Mucosa of descending colon (tissue), 3 donors: ENCODE data around the gene HOMER2. TPM values are rescaled to one million over a fixed set of nuclear protein-coding genes. Genes with fewer than 3 reads are reported as not detected.
"Not testable (repeated sequence)": the region's sequence is repeated elsewhere in the genome, so short reads cannot be mapped to it uniquely, and the experiment has no call there.

ENCODE experiments used
- ATAC-seq: fragments of 200-7000 bp; cut with Tn5 transposase; one replicate; pipeline ENCODE4 v1.9.1; 2020; ENCODE audit warnings: mild to moderate bottlenecking, moderate library complexity
- DNase-seq, 3 donors: peaks; one replicate each; pipeline ENCODE4 v3.0.0-alpha.2; 2020
- H3K36me3 ChIP-seq: fragments of 200-600 bp; one replicate; pipeline ENCODE4 v1.8.0; 2021; ENCODE audit warnings: low read depth, mild to moderate bottlenecking
- H3K4me1 ChIP-seq: fragments of 200-600 bp; one replicate; pipeline ENCODE4 v1.8.0; 2021; ENCODE audit warnings: low read depth, mild to moderate bottlenecking
- H3K4me3 ChIP-seq: fragments of 200-600 bp; one replicate; pipeline ENCODE4 v1.8.0; 2021; ENCODE audit warnings: mild to moderate bottlenecking
- H3K9me3 ChIP-seq: fragments of 200-600 bp; one replicate; pipeline ENCODE4 v1.8.0; 2021; ENCODE audit warnings: mild to moderate bottlenecking
- CTCF ChIP-seq: fragments of 200-600 bp; IDR thresholded peaks from one replicate; pipeline ENCODE4 v1.8.0; 2022; ENCODE audit warnings: antibody characterized with exemption, mild to moderate bottlenecking
- intact Hi-C, 2 donors: fragments of 100-400 bp; cut with DNase I in 1 of 2; cut with micrococcal nuclease in 1 of 2; formaldehyde crosslinking; loops; one replicate each; pipeline versions ENCODE4 v1.11.0 to v1.11.1; 2022; cut with DNase I, micrococcal nuclease
- total RNA-seq, 3 donors: library from RNA; stranded (reverse); fragmentation: NEBNext Ultra II Directional in 2 of 3; extraction: Animal tissue kit (Norgen Biotek cat#: 25700) in 2 of 3; gene quantifications; one replicate each; pipeline versions ENCODE4 v1.2.1 to v1.2.4, GENCODE V29; 2021 to 2023
- donor health status: DM: no; HTN: no; CAD: no; lungs with moderate emphysema.
- donor health status: DM: no; HTN: no; CAD: no.
- donor health status: DM: no; HTN: yes; CAD: no.

The HOMER2 gene
- total RNA-seq, 3 donors from 2014 or later = 1.9 to 16.3 (median 2.1) TPM

GRCh38 chr15:82945326-82945725, 7.2 kb downstream of the HOMER2 start:
- DNase-seq = no peak
- H3K9me3 ChIP-seq = no peaks in the 10 kb centered on the region
- no peak overlapping the region for H3K4me3 ChIP-seq
- no peaks in the 10 kb centered on the region for H3K4me1 ChIP-seq
- no peaks in the 10 kb centered on the region for H3K36me3 ChIP-seq
- no peak for TF ChIP-seq CTCF
- intact Hi-C loops = no loop called here
- no peak for ATAC-seq

GRCh38 chr15:82944821-82945220, 7.7 kb downstream of the HOMER2 start:
- Histone ChIP-seq H3K36me3 (no peaks in the 10 kb centered on the region), H3K4me1 (no peaks in the 10 kb centered on the region), H3K4me3 (no peak overlapping the region), H3K9me3 (no peaks in the 10 kb centered on the region)
- no peak for TF ChIP-seq CTCF
- intact Hi-C loops = no loop called here
- ATAC-seq = no peak
- no peak for DNase-seq

GRCh38 chr15:82944056-82944455, 8.5 kb downstream of the HOMER2 start:
- no peaks in the 10 kb centered on the region for H3K36me3 ChIP-seq
- no peaks in the 10 kb centered on the region for H3K4me1 ChIP-seq
- no peaks in the 10 kb centered on the region for H3K9me3 ChIP-seq
- intact Hi-C loops = no loop called here
- no peak for ATAC-seq
- no peak for TF ChIP-seq CTCF
- H3K4me3 ChIP-seq = no peak overlapping the region
- DNase-seq = no peak

DNA sequence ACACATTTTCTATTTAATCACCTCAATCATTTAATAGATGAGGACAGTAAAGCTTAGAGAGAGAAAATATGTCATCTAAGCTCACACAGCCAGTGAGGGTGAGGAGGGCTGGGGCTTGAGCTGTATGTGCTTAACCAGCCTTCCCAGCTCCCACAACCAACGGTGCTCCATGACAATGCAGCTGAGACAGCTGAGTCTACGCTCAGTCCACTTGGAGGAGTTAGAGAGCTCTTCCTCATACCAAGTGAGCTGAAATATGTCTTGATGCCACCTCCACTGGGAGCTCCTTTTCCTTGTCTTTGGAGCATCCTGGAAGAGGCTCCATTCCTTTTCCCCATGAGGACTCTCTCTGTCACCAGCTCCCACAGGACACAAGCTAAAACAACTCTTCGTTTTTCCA, 9.3 kb downstream of the HOMER2 start:
- DNase-seq = no peak
- no peak for ATAC-seq
- intact Hi-C loops = no loop called here
- Histone ChIP-seq H3K4me3 (no peak overlapping the region), H3K4me1 (no peaks in the 10 kb centered on the region), H3K9me3 (no peaks in the 10 kb centered on the region), H3K36me3 (no peaks in the 10 kb centered on the region)
- TF ChIP-seq CTCF = no peak

GRCh38 chr15:82942691-82943090, 9.8 kb downstream of the HOMER2 start:
- H3K36me3 ChIP-seq = no peaks in the 10 kb centered on the region
- TF ChIP-seq CTCF = no peak
- ATAC-seq (no peak), DNase-seq (no peak)
- no peaks in the 10 kb centered on the region for H3K4me1 ChIP-seq
- no peak overlapping the region for H3K4me3 ChIP-seq
- no peaks in the 10 kb centered on the region for H3K9me3 ChIP-seq
- intact Hi-C loops = no loop called here

DNA sequence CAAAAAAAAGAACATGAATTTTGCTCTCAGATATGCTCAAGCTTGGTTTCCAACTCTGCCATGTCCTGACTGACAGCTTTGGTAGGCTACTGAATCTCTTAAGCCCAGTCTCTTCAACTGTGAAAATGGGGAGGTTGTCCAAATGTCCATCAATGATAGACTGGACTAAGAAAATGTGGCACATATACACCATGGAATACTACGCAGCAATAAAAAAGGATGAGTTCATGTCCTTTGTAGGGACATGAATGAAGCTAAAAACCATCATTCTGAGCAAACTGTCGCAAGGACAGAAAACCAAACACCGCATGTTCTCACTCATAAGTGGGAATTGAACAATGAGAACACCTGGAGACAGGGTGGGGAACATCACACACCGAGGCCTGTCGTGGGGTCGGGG, 12.8 kb downstream of the HOMER2 start:
- H3K4me3 ChIP-seq, DNase-seq, ATAC-seq, intact Hi-C loops, H3K4me1 ChIP-seq, H3K9me3 ChIP-seq, H3K36me3 ChIP-seq: not testable (repeated sequence)
